ENCODE results near the gene KRT77.
"Not testable (repeated sequence)": the region's sequence is repeated elsewhere in the genome, so short reads cannot be mapped to it uniquely, and the experiment has no call there.

Gene KRT77

GRCh38 chr12:52672321-52672933 is 30.9 kb downstream of the KRT77 start:
- no peaks in the 10 kb centered on the region for H3K9me3 ChIP-seq (replicated peaks; ENCODE audit: insufficient read depth, low read length)
- TF ChIP-seq EZH2phosphoT487 (IDR thresholded peaks at IDR 0.05; ENCODE audit: low read length) (no peak), EZH2 (optimal IDR thresholded peaks at IDR 0.05; ENCODE audit: low read depth, low read length) (no peak), CTCF (IDR thresholded peaks at IDR 0.05; ENCODE audit: low read length) (no peak)
- H3K4me1 ChIP-seq (ENCODE audit: low read length): no peaks in the 10 kb centered on the region
- H3K79me2 ChIP-seq (ENCODE audit: low read length): no peaks in the 10 kb centered on the region
- no peak overlapping the region for H2AFZ ChIP-seq (ENCODE audit: low read length)
- H3K27ac ChIP-seq (ENCODE audit: low read length): no peak overlapping the region
- DNase-seq: no peak
- no peaks in the 10 kb centered on the region for H3K9me2 ChIP-seq (replicated peaks; ENCODE audit: insufficient read depth, low read length)
- no peaks in the 10 kb centered on the region for H4K20me1 ChIP-seq (ENCODE audit: insufficient read depth, low read length)
- peaks cover 71% of the 10 kb centered on the region for H3K27me3 ChIP-seq (replicated peaks; ENCODE audit: insufficient read depth, low read length)
- H3K4me3 ChIP-seq (ENCODE audit: low read length): no peak overlapping the region
- H3F3A ChIP-seq (ENCODE audit: insufficient read depth, low read length): no peaks in the 10 kb centered on the region
- H3K4me2 ChIP-seq (ENCODE audit: low read depth, low read length): no peak overlapping the region
- no peaks in the 10 kb centered on the region for H3K36me3 ChIP-seq (replicated peaks; ENCODE audit: insufficient read depth, low read length)
- H3K9ac ChIP-seq (ENCODE audit: low read length): no peak overlapping the region

DNA sequence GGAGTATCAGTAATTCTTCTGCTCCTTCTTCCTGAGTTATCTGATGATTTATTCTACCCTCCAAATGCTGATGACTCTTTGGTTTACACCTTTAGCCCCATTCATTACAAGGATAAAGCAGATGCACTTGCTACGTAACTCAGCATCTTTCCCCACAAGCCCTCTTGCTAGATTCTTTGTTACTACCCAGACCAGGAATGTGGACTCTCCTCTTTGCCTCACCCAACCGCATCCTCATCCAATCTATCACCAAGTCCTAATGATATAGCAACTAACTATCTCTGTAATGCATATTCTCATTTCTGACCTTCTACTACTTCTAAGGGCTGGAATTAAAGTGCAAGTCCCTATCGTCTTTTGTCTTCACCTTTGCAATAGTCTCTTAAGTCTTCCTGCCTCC is 32.4 kb downstream of the KRT77 start:
- Histone ChIP-seq H3K9me3 (replicated peaks; ENCODE audit: insufficient read depth, low read length) (no peaks in the 10 kb centered on the region), H2AFZ (ENCODE audit: low read length) (no peak overlapping the region), H3K4me2 (ENCODE audit: low read depth, low read length) (no peak overlapping the region), H3K27ac (ENCODE audit: low read length) (no peak overlapping the region), H4K20me1 (ENCODE audit: insufficient read depth, low read length) (no peaks in the 10 kb centered on the region), H3K4me1 (ENCODE audit: low read length) (no peaks in the 10 kb centered on the region), H3K36me3 (replicated peaks; ENCODE audit: insufficient read depth, low read length) (no peaks in the 10 kb centered on the region), H3K9ac (ENCODE audit: low read length) (no peak overlapping the region), H3K4me3 (ENCODE audit: low read length) (no peak overlapping the region), H3K27me3 (replicated peaks; ENCODE audit: insufficient read depth, low read length) (peaks cover 70% of the 10 kb centered on the region), H3K79me2 (ENCODE audit: low read length) (no peaks in the 10 kb centered on the region), H3F3A (ENCODE audit: insufficient read depth, low read length) (no peaks in the 10 kb centered on the region), H3K9me2 (replicated peaks; ENCODE audit: insufficient read depth, low read length) (no peaks in the 10 kb centered on the region)
- DNase-seq: no peak
- TF ChIP-seq EZH2phosphoT487 (IDR thresholded peaks at IDR 0.05; ENCODE audit: low read length) (no peak), CTCF (IDR thresholded peaks at IDR 0.05; ENCODE audit: low read length) (no peak), EZH2 (optimal IDR thresholded peaks at IDR 0.05; ENCODE audit: low read depth, low read length) (no peak)

DNA sequence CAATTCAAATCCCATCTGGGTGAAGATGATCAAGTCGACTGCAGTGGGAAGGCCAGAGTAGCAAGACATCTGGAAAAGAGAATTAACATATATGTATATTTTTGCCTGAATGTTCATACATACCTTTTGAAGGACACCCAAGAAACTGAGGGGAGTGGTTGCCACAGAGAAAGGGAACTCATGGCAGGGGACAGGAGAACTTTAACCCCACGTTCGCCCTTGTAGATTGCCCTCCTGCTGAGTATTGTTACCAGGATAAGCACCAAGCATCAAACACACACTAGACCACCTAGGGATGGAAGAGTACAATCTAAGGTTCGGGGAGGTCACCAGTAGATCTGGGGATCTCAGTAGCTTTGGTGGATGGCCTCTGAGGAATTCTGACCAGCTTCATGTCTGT is 32.8 kb downstream of the KRT77 start:
- no peaks in the 10 kb centered on the region for H3K9me3 ChIP-seq (replicated peaks; ENCODE audit: insufficient read depth, low read length)

GRCh38 chr12:52669941-52670340 is 33.4 kb downstream of the KRT77 start:
- peaks cover 70% of the 10 kb centered on the region for H3K27me3 ChIP-seq (replicated peaks; ENCODE audit: insufficient read depth, low read length)
- not testable (repeated sequence) for H3K9me3 ChIP-seq (replicated peaks; ENCODE audit: insufficient read depth, low read length); DNase-seq; H3K36me3 ChIP-seq (replicated peaks; ENCODE audit: insufficient read depth, low read length); H3F3A ChIP-seq (ENCODE audit: insufficient read depth, low read length); H3K27ac ChIP-seq (ENCODE audit: low read length); H3K79me2 ChIP-seq (ENCODE audit: low read length); H3K4me1 ChIP-seq (ENCODE audit: low read length); H3K4me3 ChIP-seq (ENCODE audit: low read length); H4K20me1 ChIP-seq (ENCODE audit: insufficient read depth, low read length); H3K4me2 ChIP-seq (ENCODE audit: low read depth, low read length); H2AFZ ChIP-seq (ENCODE audit: low read length); H3K9ac ChIP-seq (ENCODE audit: low read length); H3K9me2 ChIP-seq (replicated peaks; ENCODE audit: insufficient read depth, low read length)

More for the DNA sequence above, 32.8 kb downstream of the KRT77 start:
- H3K79me2 ChIP-seq (ENCODE audit: low read length): no peaks in the 10 kb centered on the region
- no peak overlapping the region for H3K4me3 ChIP-seq (ENCODE audit: low read length)
- TF ChIP-seq CTCF (IDR thresholded peaks at IDR 0.05; ENCODE audit: low read length) (no peak), EZH2phosphoT487 (IDR thresholded peaks at IDR 0.05; ENCODE audit: low read length) (no peak), EZH2 (optimal IDR thresholded peaks at IDR 0.05; ENCODE audit: low read depth, low read length) (no peak)
- DNase-seq: no peak
- H4K20me1 ChIP-seq (ENCODE audit: insufficient read depth, low read length): no peaks in the 10 kb centered on the region
- H3K27ac ChIP-seq (ENCODE audit: low read length): no peak overlapping the region
- H3K9ac ChIP-seq (ENCODE audit: low read length): no peak overlapping the region
- H3K36me3 ChIP-seq (replicated peaks; ENCODE audit: insufficient read depth, low read length): no peaks in the 10 kb centered on the region
- H3K4me2 ChIP-seq (ENCODE audit: low read depth, low read length): no peak overlapping the region
- H3K4me1 ChIP-seq (ENCODE audit: low read length): no peaks in the 10 kb centered on the region
- no peak overlapping the region for H2AFZ ChIP-seq (ENCODE audit: low read length)
- peaks cover 70% of the 10 kb centered on the region for H3K27me3 ChIP-seq (replicated peaks; ENCODE audit: insufficient read depth, low read length)
- no peaks in the 10 kb centered on the region for H3K9me2 ChIP-seq (replicated peaks; ENCODE audit: insufficient read depth, low read length)
- no peaks in the 10 kb centered on the region for H3F3A ChIP-seq (ENCODE audit: insufficient read depth, low read length)
